Adipocyte (in vitro differentiated cells): ENCODE measurements around the gene CHST11.

Experiments
- DNase-seq: peaks from one replicate; pipeline ENCODE4 v3.0.0-alpha.2; 2015; ENCODE audit warnings: low read depth
- H3K27me3 ChIP-seq: replicated peaks from 2 replicates; pipeline ENCODE4 v1.7.0; 2013; ENCODE audit warnings: mild to moderate bottlenecking, low read length, moderate library complexity; ENCODE audit not compliant: control insufficient read depth, insufficient read depth
- H3K36me3 ChIP-seq: 2 replicates; pipeline ENCODE4 v1.7.0; 2013; ENCODE audit warnings: low read length, mild to moderate bottlenecking, moderate library complexity; ENCODE audit not compliant: control insufficient read depth, insufficient read depth, severe bottlenecking
- H3K4me1 ChIP-seq: 2 replicates; pipeline ENCODE4 v1.7.0; 2013; ENCODE audit warnings: mild to moderate bottlenecking, low read length, moderate library complexity; ENCODE audit not compliant: control insufficient read depth, insufficient read depth
- H3K4me3 ChIP-seq: 2 replicates; pipeline ENCODE4 v1.7.0; 2013; ENCODE audit warnings: mild to moderate bottlenecking, low read length, moderate library complexity
- H3K9ac ChIP-seq: 2 replicates; pipeline ENCODE4 v1.7.0; 2013; ENCODE audit warnings: mild to moderate bottlenecking, low read length, moderate library complexity
- H3K9me3 ChIP-seq: 2 replicates; pipeline ENCODE4 v1.7.0; 2013; ENCODE audit warnings: mild to moderate bottlenecking, low read length, moderate library complexity; ENCODE audit not compliant: control insufficient read depth

The CHST11 gene

GRCh38 chr12:104712968-104713367 lies 256.2 kb downstream of the CHST11 start:
- H3K36me3 ChIP-seq = no peaks in the 10 kb centered on the region
- H3K4me1 ChIP-seq = peaks cover 26% of the 10 kb centered on the region
- DNase-seq = no peak
- no peak overlapping the region for H3K9ac ChIP-seq
- no peaks in the 10 kb centered on the region for H3K9me3 ChIP-seq
- H3K4me3 ChIP-seq = no peak overlapping the region
- H3K27me3 ChIP-seq = no peaks in the 10 kb centered on the region

DNA sequence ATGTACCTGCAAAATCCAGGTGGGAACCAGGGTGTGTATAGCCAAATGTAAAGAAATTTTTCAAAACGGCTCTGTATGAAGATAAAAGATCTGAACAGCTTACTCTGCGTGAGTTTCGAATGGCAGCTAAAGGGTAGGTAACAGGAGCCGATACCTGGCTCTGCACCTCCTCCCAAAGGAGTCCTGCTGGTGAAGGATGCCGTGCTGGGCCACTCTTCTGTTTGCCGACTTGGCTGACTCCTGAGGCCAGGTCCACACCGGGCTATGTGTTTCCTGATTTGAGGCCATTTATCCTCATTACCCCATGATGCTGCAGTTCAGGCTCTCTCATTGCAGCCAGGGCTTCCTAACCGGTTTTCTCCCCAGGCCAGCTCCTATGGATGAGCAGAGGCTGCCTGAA lies 256.7 kb downstream of the CHST11 start:
- no peak overlapping the region for H3K4me3 ChIP-seq
- no peaks in the 10 kb centered on the region for H3K27me3 ChIP-seq
- H3K9me3 ChIP-seq = no peaks in the 10 kb centered on the region
- H3K4me1 ChIP-seq = peaks cover 29% of the 10 kb centered on the region
- DNase-seq = no peak
- no peak overlapping the region for H3K9ac ChIP-seq
- no peaks in the 10 kb centered on the region for H3K36me3 ChIP-seq

GRCh38 chr12:104714369-104714768 lies 257.6 kb downstream of the CHST11 start:
- no peaks in the 10 kb centered on the region for H3K9me3 ChIP-seq
- no peaks in the 10 kb centered on the region for H3K36me3 ChIP-seq
- H3K4me3 ChIP-seq = no peak overlapping the region
- DNase-seq = no peak
- no peak overlapping the region for H3K9ac ChIP-seq
- H3K4me1 ChIP-seq = peaks cover 36% of the 10 kb centered on the region
- no peaks in the 10 kb centered on the region for H3K27me3 ChIP-seq

- peaks cover 22% of the 10 kb centered on the region for H3K4me1 ChIP-seq
- H3K36me3 ChIP-seq = no peaks in the 10 kb centered on the region
- no peaks in the 10 kb centered on the region for H3K9me3 ChIP-seq
- DNase-seq = no peak
- no peaks in the 10 kb centered on the region for H3K27me3 ChIP-seq
- H3K9ac ChIP-seq = no peak overlapping the region
- no peak overlapping the region for H3K4me3 ChIP-seq
Observed at GRCh38 chr12:104716172-104716571, 259.4 kb downstream of the CHST11 start.

DNA sequence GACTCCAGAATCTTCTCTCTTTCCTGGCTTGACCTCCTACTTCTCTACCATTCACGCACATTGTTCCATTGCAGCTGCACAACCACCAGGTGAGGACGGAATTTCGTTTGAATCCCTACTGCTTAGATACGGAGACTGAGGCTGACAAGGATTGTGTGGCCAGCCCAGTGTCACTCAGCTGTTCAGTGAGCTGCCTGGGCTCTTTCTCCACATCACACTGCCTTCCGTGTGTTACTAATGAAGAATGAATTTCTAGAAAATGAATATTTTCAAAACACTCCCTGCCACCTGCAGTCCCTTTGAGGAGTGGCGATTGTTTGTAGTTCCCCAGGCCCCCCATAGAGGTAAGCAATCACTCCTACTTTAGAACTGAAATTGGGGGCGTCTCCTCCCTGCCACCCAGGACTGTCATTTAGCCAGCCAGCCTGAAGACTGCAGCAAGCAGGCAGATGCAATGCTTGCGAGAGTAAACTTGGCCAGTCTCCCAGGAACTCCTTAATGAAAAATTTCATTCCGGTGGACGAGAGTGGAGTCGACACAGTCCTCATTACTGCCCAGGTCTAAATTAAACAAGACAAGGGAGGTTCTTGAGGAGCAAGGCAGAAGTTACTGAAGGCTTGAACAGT lies 261.7 kb downstream of the CHST11 start:
- no peaks in the 10 kb centered on the region for H3K27me3 ChIP-seq
- no peaks in the 10 kb centered on the region for H3K9me3 ChIP-seq
- no peak overlapping the region for H3K4me3 ChIP-seq
- peak; percentile 50 for DNase-seq
- no peaks in the 10 kb centered on the region for H3K36me3 ChIP-seq
- H3K4me1 ChIP-seq = peaks cover 11% of the 10 kb centered on the region
- no peak overlapping the region for H3K9ac ChIP-seq

DNA sequence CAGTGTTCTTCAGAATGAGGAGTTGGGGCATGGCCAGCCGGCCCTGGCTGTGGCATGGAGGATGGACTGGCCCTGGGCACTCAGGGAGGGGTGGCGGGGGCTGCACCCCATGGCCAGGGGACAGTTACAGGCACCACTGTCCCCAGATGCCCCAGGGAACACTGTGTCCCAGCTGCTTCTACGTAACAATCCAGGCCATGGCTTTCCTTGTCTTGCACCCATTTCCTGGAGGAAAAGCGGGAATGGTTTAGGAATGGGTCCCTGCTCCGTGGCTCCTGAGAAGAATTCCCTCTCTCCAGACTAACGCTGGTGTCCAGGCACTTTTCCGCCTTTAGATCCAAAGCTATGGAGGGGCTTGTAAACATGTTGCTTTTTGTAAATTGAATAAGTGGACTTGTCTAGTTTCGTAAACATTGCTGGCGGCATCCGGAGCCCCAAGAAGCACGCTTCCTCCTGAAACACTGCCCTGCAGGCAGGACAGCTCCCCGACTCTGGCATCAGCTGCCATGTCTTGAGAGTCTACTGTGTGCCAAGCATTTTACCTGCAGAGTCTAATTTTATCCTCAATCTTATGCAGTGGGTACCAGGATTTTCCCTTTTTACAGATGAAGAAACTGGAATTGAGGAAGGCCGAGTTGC lies 263.1 kb downstream of the CHST11 start:
- no peak overlapping the region for H3K9ac ChIP-seq
- H3K36me3 ChIP-seq = no peaks in the 10 kb centered on the region
- no peak for DNase-seq
- peaks cover 11% of the 10 kb centered on the region for H3K4me1 ChIP-seq
- no peak overlapping the region for H3K4me3 ChIP-seq
- no peaks in the 10 kb centered on the region for H3K9me3 ChIP-seq
- H3K27me3 ChIP-seq = no peaks in the 10 kb centered on the region

DNA sequence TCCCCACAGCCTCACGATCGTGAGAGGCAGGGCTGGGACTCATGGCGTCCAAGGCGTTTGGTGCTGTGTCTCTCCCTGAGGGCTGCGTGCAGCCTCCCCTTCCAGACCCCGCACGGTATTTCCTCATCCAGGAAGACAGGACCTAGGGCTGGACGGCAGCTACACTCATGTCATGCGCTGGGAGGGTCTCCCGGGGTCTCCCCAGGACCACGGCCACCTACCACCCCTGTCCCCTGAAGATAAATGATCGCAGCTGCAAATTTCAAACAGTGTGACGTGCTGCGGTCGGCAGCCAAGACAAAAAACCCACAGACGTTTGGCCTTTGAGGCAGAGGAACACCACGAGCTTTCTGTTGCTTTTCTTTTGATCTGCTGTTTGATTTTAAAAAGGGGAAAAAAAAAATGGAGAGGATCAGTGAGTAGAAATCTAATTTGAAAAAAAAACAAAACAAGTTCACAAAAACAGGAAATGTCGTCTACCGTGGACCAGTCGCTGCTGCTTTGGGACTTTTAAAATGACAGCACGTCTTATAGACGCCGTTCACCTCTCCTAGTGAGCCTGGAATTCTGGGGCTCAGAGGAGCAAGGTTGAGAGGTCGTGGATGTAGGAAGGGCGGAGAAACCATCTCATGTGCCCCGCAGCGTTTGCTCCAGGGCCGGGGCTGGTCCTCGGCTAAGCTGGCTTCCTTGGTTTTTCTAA lies 263.7 kb downstream of the CHST11 start:
- no peak overlapping the region for H3K4me3 ChIP-seq
- H3K4me1 ChIP-seq = peaks cover 11% of the 10 kb centered on the region
- DNase-seq = no peak

DNA sequence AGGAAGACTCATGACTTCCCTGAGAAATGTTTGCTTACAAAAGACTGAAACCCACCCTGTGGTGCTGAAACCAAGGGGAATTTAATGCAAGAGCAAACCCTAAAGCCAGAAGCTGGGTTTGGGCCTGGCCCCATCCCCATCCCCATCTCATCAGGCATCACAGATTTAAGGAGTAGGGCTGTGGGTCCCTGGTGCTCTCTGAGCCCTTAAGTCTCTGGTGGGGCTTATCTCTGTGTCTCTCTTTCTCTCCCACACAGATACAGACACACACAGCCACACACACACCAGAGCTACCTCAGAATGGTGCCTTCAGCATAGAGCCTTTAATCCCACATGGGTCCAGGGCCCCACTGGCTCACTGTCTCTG lies 264.3 kb downstream of the CHST11 start:
- Histone ChIP-seq H3K9ac (no peak overlapping the region), H3K36me3 (no peaks in the 10 kb centered on the region), H3K4me3 (no peak overlapping the region), H3K27me3 (no peaks in the 10 kb centered on the region), H3K4me1 (peaks cover 11% of the 10 kb centered on the region), H3K9me3 (no peaks in the 10 kb centered on the region)
- DNase-seq = no peak

More for the DNA sequence above, 263.7 kb downstream of the CHST11 start:
- no peaks in the 10 kb centered on the region for H3K36me3 ChIP-seq
- H3K9me3 ChIP-seq = no peaks in the 10 kb centered on the region
- H3K27me3 ChIP-seq = no peaks in the 10 kb centered on the region
- no peak overlapping the region for H3K9ac ChIP-seq

GRCh38 chr12:104721936-104722335 lies 265.2 kb downstream of the CHST11 start:
- H3K36me3 ChIP-seq = no peaks in the 10 kb centered on the region
- H3K4me1 ChIP-seq = peaks cover 11% of the 10 kb centered on the region
- no peaks in the 10 kb centered on the region for H3K27me3 ChIP-seq
- H3K9ac ChIP-seq = no peak overlapping the region
- no peak overlapping the region for H3K4me3 ChIP-seq
- DNase-seq = no peak
- H3K9me3 ChIP-seq = no peaks in the 10 kb centered on the region

GRCh38 chr12:104722601-104723534 lies 266.1 kb downstream of the CHST11 start:
- Histone ChIP-seq H3K9ac (no peak overlapping the region), H3K36me3 (no peaks in the 10 kb centered on the region), H3K9me3 (no peaks in the 10 kb centered on the region), H3K4me1 (peaks cover 11% of the 10 kb centered on the region), H3K4me3 (no peak overlapping the region), H3K27me3 (no peaks in the 10 kb centered on the region)
- DNase-seq = no peak

GRCh38 chr12:104723895-104724294 lies 267.1 kb downstream of the CHST11 start:
- H3K9me3 ChIP-seq = no peaks in the 10 kb centered on the region
- no peak overlapping the region for H3K9ac ChIP-seq
- DNase-seq = no peak
- no peaks in the 10 kb centered on the region for H3K36me3 ChIP-seq
- H3K4me1 ChIP-seq = peaks cover 2% of the 10 kb centered on the region
- no peak overlapping the region for H3K4me3 ChIP-seq
- no peaks in the 10 kb centered on the region for H3K27me3 ChIP-seq
